HG02884 (cell line): ENCODE results near the gene PLCG1.

Experiments used
- ATAC-seq: cut with Tn5 transposase; IDR thresholded peaks from one replicate; pipeline ENCODE4 v1.9.1; 2021; ENCODE audit warnings: mild to moderate bottlenecking, moderate library complexity; ENCODE audit not compliant: unreplicated experiment

Gene PLCG1

DNA sequence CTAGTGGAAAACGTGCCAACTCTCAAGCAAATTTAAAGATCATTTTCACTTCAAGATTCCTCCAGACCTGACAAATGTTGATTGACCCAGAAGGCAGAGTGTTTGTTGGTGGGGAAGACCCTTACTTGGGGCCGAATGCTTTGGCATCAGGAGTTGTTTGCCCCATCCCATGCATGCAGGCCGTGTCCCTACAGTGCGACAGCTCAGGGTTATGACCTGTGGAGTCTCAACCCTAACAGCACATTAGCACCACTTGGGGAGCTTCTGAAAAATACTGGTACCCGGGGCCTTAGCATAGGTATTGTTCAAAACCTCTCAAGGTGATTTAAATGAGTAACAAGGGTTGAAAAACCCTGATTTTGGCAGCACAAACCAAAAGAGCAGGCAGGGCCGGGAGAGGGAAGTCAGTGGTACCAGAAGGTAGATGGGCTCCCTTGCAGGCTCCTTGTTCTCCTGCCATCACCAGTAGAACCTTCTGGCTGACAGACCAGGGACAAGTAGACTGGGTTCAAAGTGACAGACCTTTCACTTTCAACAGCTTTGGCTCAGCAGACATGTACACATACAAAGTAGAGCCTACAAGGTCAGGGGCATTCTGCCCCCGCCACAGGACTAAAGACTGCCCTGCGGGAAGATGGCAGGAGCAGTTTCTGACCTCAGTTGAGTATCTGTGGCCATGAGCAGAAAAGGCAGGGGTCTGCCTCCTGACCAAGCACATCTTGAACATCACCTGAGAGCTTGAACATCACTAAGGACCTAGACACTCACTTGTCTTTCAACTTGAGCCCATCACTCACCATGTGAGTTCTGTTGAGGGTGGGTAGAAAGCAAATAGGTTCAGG is 39.6 kb downstream of the PLCG1 start:
- ATAC-seq: no peak

DNA sequence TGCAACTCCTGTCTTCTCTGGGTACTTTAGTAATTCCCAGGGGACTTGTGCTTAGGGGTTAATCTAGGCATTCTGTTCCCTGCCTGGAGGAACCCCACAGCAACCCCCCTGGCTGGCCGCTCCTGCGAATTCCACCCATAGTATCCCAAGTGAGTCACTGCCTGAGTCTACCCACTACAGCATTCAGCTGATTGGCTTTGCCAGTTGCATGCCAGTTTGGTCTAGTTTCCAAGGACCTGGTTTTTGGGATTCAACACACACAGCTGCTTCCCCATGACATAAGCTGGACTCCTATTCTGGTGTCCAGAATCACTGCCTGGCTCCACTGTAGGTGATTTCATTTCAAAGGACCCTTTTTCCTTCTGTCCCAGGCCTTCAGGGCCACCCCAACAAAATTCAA is 40.3 kb downstream of the PLCG1 start:
- no peak for ATAC-seq

DNA sequence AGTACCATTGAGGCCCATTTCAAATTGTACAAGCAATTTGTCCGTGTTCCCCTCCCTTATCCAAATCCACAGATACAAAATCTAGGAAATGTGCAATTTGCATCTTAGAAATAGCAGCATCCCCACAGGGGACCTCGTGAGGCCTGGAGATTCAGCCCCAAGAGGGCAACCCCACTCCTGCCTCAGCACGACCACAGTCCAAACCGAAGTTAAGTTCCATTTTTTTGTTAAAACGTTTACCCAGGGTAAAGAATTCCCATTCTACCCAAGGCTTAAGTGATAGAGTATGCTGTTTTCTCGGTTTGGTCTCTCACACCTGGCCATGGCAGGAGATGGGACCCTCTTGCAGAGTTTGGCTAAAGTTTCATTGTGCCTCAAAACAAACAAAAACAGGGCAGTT is 41.2 kb downstream of the PLCG1 start:
- no peak for ATAC-seq

DNA sequence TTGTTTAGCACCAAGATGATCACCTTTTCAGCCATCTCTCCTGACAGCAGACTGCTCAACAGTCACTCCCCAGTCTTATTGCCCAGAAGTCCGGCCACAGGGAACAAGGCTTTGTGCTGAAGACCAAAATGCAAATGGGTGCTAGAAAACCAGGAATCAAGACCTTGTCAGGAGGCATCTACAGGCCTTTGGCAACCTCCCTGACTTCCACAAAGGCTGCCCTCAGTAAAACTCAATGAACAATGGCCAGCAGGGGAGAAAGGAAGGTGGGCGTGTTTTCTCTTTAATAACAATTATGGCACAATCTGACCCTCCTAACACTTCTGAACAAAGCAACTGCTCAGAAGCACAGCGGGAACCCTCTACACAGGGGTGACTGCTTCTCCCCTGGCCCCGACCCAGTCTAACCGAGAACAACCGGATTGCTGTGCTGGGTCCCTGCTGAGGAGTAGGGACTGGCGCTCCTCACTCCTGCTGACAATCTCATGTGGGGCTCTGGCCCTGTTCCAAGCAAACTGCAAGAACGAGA is 41.6 kb downstream of the PLCG1 start:
- ATAC-seq: no peak

DNA sequence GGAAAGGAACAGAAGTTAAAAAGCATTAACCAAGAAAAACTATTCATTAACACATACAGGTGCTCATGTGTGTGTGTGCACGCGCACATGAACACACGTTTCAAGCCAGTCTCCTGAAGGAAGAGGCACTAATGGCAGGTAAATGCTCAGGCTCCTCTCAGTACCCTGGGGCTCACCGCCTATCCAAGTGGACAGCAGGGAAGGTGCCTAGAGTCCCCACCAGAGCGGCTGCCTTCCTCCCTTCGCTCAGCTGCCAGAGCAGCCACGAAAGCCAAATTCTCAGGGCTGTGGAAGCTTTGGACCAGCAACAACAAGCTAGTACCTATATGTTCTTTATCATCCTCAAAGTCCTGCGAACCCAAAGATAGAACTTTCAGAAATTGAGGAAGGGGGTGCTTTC is 42.6 kb downstream of the PLCG1 start:
- no peak for ATAC-seq

DNA sequence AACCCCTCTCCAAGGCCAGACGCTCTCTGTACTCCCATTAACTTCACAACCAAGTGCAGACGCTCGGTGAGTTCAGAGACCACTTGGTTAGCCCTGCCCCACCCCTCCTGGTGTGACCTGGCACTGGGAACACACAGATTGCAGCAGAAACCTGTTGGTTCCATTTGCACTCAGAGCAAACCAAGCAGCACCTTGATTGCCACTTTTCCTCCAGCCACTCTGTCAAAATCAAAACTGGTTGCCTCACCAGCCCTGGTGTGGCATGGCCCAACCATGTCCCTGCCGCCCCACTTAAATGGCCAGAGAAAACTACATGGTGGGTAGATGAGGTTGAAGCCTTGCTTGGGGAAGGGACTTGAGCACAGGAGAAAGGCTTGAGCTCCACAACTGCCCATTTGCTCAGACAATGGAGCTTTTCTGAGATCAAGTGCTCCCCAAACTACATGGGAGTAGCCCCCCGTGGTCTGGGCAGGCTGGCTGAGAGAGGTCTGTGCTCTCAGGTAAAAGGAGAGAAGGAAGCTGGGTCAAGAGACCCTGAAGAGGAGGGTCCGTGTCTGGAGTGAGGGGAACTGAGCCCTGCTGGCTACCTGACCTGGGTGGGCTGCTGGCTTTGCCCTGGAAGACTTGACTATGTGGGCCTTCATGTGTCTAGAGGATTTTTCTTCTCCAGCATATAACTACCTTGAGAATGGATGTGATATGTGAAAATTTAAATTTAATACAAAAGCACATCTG is 43.4 kb downstream of the PLCG1 start:
- ATAC-seq: no peak

DNA sequence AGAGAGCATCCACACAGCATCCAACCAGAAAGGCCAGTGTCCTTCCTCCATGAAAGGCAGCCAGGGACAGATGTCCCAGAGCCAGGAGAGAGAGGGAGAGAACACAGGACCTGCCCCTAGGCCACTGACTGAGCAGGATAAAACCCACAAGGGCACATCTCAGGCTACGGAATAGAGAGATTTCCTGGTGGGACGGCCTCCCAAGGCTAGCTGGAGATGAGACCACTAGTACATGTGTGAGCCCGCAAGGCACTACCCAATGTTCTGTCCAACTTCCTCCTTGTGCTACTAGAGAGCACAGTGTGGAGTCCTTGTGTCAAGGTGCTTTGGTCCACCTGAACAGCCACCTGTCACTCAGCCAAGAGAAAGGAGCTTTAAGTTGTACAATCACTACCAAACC is 44.2 kb downstream of the PLCG1 start:
- no peak for ATAC-seq

DNA sequence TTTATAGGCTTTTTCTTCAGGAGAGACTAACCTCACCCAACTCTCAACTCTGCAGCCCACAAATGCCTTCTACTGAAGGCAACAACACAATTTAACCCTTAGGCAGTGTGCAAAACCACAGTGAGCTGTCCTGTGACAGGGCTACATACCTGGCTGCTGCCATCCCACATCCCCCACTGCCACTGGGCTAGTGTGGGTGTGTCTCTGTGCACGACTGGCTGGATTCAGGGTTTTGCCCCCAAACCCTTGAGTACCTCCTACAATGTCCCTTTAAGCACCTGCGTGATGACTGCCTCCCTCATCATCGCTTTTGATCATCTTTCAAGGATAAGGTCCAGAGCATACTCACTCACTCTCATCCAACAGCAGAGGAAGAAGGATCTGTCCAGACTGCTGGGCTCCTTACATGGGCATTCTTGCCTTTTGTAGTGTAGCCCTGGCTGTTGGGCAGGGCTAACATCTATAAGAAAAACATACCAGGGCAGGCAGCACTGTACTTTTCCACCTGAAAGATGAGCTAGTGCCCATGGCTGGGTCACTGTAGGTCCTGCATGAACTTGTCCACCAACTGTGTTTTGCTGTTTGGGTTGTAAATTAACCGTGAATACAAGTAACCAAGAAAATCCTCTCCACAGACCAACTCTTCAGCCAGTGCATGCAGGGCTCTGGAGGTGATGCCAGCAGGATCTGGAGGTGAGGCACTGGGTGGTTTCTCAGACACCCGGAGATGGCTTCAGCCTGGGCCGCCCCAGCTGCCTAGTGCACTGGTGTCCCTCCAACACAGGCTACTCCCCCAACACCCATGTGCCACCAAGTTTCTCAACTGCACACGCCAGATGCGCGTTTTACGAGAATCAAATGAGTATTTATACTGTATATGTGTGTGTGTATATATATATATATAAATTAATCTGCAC is 45.2 kb downstream of the PLCG1 start:
- ATAC-seq: no peak

DNA sequence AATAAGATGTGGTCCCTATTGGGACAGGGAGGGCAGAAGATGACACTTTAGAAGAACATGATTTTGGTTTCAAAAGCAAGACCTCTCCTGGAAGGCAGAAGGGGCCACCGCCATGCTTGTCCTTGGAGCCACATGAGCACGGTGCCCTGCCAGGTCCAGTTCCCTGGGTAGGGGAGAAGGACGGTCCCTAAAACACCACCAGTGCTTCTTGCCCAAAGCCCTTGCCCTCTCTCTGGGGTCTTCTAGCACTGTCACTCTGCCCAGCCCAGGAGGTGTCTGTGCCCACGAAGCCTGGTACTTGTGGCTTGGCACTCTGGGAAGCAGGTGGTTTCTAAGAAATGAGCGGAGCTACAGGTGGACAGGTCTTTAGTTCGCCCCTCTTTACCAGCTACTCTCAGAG is 46.0 kb downstream of the PLCG1 start:
- no peak for ATAC-seq

DNA sequence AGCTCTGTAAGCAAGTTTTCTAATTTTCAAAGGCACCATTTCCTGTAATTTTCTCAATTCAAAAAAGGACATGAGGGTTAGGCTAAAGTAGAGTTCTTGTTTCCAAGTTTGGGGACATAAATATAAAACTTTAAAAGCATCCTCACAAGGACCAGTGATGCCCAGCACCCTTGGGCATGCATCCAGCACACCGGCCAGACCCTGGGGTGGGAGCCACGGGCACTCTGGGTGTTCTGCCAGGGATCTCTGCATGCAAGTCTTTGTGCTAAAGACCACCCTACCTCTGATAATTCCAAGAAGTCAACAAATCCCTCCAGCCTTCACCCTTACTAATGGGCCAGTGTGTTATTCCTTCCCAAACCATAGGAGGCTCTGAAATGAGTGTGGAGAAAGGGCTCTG is 46.5 kb downstream of the PLCG1 start:
- ATAC-seq: no peak

DNA sequence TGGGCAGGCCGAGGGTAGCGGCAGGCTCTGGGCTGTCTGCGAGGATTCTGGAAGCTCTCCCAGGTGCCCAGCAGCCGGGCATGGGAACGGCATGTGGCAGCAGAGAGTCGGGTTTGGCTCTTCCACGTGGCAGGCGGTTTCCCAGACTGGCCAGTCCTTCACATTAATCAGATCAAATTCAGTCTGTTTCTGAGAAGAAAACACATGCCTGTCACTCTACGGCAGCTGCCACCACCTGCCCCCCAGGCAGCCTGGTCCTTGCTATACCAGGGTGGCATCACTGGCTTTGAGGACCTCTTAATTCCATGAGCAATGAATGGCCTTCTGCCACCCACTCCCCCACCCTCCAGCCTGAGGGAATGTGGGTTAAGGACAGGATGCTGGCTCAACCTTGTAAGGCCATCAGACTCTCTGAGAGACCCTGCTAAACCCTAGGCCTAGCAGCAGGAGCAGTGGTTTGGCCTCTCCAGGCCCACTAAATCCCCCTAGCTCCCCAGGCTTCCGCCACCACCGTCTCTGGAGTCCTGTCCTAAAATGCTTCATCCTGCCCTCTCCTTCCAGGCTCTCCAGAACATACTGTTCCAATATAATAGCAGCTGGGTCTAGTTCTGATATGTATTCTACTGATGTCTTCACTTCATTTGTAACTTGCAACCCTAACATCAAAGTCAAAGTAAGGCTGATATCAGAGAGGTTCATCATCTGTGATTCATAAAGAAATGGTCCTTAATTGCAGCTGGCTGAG is 47.8 kb downstream of the PLCG1 start:
- no peak for ATAC-seq

DNA sequence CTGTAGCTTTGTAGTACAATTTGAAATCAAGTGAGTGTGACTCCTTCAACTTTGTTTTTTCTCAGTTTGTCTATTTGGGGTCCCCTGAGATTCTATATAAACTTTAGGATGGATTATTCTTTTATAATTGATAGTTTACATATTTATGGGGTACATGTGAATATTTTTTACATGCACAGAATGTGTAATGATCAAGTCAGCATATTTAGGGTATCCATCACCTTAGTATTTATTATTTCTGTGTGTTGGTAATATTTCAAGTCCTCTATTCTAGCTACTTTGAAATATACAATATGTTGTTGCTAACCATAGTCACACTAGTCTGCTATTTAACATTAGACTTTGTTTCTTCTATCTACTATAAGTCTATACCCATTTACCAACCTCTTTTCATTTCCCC is 50.3 kb downstream of the PLCG1 start:
- ATAC-seq: no peak

DNA sequence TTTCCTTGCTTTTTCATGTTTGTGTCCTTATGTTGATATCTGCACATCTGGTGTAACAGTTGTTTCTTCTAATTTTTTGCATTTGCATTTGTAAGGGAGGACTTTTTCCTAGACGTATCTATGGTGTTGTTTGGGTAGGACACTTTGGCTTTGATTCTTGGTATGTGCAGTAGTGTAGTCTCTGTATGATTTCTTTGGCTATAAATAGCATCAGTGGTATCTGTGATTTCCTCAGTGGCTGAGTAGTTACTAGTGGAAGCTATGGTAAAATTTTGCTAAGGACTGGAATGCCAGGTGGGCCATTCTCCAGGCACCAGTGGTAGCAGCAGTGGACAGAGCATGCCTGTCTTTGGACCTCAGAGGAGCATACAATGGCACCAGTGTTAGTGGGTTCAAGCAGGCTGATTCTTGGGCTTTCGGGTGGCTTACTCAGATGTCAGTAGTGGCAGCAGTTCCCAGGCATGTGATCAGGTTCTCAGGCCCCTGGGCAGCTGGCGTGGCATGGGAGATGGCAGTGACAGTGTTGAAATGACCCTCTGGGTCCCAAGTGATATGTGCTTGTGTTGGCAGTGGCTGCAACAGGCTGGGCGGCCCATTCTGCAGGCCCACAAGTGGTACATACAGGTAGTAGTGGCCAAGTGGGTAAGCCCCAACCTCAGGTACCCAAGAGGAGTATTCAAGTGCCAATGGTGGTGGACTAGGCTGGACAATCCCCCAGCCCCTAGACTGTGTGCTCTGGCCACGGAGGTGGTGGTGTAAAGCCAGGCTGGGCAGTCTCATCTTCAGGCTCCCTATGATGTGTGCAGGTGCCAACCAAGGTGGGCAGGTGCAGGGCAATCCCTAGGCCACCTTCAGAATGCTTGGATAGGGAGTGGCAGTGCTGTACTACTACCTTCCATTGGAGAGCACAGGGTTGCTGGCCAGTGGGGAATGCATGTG is 54.5 kb downstream of the PLCG1 start:
- no peak for ATAC-seq

DNA sequence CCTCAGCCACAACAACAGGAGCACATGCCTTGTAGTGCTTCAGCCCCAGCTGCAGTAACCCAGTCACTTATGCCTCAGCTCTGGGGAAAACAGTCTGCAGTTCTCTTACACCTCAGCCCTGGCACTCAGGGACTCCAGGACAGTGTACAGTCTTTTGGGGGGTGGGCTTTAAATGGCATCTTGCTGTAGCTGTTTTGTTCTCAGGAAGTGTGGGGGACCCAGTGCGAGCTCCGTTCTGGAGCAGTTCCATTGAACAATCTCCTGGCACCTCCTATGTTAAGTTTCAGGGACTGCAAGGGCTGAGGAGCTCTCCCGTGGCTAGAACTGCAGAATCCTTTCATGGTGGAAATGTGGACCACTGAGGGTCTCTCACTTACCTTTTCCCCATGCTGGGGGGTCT is 55.2 kb downstream of the PLCG1 start:
- ATAC-seq: no peak

DNA sequence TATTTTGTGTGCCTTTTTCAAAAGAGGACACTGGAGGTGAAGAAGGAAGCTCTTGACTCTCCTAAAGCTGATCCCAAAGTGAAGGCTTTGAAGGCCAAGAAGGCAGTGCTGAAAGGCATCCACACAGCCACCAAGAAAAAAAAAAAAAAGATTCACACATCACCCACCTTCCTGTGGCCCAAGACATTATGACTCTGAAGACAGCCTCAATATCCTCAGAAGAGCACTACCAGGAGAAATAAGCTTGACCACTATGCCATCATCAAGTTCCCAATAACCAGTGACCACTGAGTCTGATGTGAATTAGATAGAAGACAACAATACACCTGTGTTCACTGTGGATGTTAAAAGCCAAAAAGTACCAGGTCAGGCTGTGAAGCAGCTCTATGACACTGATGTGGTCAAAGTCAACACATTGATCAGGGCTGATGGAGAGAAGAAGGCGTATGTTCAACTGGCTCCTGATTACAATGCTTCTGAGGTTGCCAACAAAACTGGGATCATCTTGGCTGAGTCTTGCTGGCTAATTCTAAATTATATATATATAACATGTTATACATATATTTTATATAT is 59.4 kb downstream of the PLCG1 start:
- ATAC-seq: no peak

DNA sequence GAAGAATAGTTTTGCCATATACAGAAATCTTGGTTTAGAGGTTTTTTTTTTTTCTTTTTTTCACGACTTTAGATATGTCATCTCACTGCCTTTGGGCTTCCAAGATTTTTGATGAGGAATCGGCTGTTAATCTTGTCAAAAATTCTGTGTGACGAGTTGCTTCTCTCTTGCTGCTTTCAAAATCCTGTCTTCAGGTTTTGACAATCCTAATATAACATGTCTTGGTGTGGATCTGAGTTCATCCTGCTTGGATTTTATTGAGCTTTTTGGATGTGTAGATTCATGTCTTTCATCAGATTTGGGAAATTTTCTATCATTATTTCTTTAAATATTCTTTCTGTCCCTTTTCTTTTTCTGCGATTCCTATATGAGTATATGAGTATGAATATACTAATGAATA is 61.1 kb downstream of the PLCG1 start:
- no peak for ATAC-seq

DNA sequence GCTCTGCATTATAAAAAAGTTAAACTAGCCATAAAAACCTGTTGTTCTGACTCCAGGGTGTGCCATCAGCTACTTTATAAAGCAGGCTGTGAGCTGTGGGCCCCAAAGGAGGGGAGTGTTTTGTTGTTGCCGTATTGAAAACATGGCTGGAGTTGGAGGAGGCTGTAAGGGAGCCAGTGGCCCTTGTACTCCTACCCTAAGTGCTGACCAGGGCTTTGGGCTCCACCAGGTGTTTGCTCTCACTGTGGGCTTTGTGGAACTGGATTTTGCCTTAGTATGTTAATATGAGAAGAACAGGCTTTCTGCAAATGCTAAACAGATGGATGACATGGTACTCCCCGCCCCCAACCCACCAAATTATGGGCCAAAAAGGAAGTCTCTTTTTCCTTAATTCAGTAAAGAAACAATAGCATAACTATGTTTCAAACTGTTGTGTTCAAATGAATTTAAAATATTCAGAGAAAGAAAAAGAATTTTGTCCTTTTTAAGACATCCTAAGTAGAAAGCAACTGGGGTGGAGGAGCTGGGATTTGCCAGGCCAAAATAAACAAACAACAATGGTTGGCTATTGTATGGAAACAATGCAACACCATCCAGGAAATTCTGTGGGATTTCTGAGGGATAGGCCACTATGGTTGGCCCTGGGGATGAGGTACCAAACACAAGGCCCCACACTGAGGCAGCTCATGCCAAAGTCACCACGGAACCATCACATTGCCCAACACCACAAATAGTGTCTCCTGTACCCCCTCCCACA is 63.3 kb downstream of the PLCG1 start:
- ATAC-seq: no peak

DNA sequence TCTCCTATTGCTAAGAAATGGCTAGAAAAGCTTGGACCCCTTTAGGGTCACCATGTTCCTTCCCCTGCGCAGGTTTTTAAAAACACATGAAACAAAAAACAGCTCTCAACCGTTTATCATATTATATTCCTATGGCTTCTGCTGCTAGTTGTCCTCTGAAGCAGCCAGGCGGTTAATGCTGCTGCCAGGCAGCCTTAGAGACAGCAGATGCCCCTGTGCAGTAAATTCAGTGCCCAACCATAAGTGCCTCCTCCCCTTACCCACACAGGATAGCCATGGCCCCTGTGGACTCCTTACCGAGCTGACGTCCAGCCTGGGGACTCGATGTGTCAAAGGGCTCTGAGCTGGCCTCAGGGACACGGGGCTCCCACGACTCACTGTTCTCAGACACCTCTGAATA is 64.4 kb downstream of the PLCG1 start:
- no peak for ATAC-seq
